GM06990 (cell line): ENCODE results near the gene KCNIP1.

ENCODE experiments used
- DNase-seq: peaks from one replicate; pipeline ENCODE4 v3.0.0-alpha.2; 2011; ENCODE audit not compliant: insufficient read length; ENCODE audit errors: extremely low read depth
- H3K27me3 ChIP-seq: replicated peaks from 2 replicates; pipeline ENCODE4 v1.6.0; 2011; ENCODE audit warnings: low read length; ENCODE audit not compliant: control insufficient read depth, insufficient read depth
- H3K36me3 ChIP-seq: 2 replicates; pipeline ENCODE4 v1.5.1; 2011; ENCODE audit warnings: low read length; ENCODE audit not compliant: control insufficient read depth, insufficient read depth
- H3K4me3 ChIP-seq: replicated peaks from 2 replicates; pipeline ENCODE4 v1.5.1; 2011; ENCODE audit warnings: low read depth, mild to moderate bottlenecking, control low read depth, low read length
- TF ChIP-seq, protein P1 (sequence below): IDR thresholded peaks from 2 replicates; pipeline ENCODE4 v1.5.1; 2011; ENCODE audit warnings: low read length, control low read depth, mild to moderate bottlenecking, inconsistent platforms; ENCODE audit not compliant: insufficient read depth, poor library complexity, severe bottlenecking

Gene KCNIP1

DNA sequence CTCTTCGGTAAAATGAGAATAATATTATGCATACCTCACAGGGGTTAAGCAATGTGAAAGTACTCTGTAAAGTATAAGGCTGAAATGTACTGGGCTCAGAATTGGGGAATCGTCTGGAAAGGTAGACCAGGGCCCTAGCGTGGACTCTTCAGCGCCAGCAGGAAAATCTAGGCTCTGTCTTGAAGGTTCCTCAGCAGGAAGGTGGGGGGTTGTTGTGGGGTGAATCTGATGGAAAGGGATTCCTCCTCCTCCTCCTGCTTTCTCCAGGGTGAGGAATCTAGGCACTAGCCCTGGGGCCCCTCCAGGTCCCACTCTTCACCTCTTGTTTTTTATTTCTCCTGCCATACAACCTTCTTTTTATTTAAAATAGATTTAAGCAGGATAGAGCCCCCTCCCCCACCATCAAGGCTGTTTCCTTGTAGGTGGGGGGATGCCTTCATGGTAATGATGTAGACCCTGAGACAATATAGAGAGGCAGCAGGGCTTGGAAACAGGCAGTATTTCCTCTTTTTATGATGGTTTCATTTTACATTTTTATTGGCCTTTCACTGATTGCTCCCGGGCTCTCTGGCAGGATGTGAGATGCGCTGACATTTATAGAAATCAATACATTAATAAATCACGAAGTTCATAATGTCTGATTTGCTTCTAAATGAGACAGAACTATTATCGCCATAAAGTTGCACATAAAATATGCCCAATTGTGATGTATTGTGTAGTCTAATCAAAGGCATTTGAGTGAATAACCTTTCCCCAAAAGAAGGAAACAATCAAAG, 200.8 kb downstream of the KCNIP1 start:
- no peaks in the 10 kb centered on the region for H3K36me3 ChIP-seq
- H3K27me3 ChIP-seq = peaks cover 1% of the 10 kb centered on the region; the same call in 1 of the 2 replicates
- TF ChIP-seq, protein P1, sequence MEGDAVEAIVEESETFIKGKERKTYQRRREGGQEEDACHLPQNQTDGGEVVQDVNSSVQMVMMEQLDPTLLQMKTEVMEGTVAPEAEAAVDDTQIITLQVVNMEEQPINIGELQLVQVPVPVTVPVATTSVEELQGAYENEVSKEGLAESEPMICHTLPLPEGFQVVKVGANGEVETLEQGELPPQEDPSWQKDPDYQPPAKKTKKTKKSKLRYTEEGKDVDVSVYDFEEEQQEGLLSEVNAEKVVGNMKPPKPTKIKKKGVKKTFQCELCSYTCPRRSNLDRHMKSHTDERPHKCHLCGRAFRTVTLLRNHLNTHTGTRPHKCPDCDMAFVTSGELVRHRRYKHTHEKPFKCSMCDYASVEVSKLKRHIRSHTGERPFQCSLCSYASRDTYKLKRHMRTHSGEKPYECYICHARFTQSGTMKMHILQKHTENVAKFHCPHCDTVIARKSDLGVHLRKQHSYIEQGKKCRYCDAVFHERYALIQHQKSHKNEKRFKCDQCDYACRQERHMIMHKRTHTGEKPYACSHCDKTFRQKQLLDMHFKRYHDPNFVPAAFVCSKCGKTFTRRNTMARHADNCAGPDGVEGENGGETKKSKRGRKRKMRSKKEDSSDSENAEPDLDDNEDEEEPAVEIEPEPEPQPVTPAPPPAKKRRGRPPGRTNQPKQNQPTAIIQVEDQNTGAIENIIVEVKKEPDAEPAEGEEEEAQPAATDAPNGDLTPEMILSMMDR = no peak
- DNase-seq = no peak
- no peak overlapping the region for H3K4me3 ChIP-seq

DNA sequence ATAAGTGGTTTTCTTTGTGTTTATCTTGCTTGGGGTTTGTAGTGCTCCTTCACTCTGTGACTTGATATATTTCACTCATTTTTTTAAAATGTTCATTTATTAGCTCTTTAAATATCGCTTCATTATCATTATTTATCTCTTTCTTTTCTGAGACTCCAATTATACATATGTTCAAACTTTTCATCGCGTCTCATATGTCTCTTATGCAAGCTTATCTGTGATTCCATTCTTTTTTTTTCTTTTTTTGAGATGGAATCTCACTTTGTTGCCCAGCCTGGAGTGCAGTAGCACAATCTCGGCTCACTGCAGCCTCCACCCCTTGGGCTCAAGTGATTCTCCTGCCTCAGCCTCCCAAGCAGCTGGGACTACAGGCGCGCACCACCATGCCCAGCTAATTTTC, 205.8 kb downstream of the KCNIP1 start:
- H3K27me3 ChIP-seq = peaks cover 1% of the 10 kb centered on the region
- TF ChIP-seq, protein P1 = no peak
- H3K4me3 ChIP-seq = no peak overlapping the region
- H3K36me3 ChIP-seq = no peaks in the 10 kb centered on the region
- DNase-seq = no peak

DNA sequence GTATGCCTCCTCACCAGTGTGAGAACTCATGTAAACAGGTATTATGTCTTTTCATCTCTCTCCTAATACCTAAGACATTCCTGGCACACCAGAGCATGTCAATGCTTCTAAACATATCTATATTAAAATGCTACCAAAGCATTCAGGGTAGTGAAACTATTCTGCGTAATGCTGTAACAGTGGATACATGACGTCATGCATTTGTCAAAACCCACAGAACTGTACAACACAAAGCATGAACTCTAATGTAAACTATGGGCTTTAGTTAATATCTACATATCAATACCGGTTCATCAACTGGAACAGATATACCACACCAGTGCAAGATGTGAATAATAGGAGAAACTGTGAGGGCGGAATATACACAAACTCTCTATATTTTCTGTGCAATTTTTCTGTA, 207.5 kb downstream of the KCNIP1 start:
- TF ChIP-seq, protein P1 = no peak
- no peak for DNase-seq
- no peak overlapping the region for H3K4me3 ChIP-seq
- H3K36me3 ChIP-seq = no peaks in the 10 kb centered on the region
- H3K27me3 ChIP-seq = no peaks in the 10 kb centered on the region; the same call in 1 of the 2 replicates

DNA sequence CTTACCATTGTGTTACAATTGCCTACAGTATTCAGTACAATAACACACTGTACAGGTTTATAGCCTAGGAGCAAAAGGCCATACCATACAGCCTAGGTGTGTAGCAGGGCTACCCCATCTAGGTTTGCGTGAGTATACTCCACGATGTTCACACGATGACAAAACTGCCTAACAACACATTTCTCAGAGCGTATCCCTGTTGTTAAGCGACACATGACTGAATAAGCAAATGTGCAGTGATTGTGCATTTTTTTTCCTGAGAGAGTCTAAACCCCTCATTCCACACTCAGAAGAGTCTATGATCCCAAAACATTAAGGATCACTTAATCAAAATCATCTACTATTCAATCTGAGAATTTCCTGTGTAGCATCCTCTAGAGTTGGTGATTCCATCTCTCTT, 211.3 kb downstream of the KCNIP1 start:
- Histone ChIP-seq H3K27me3 (no peaks in the 10 kb centered on the region; the same call in 1 of the 2 replicates), H3K36me3 (no peaks in the 10 kb centered on the region), H3K4me3 (no peak overlapping the region)
- TF ChIP-seq, protein P1 = no peak
- DNase-seq = no peak

DNA sequence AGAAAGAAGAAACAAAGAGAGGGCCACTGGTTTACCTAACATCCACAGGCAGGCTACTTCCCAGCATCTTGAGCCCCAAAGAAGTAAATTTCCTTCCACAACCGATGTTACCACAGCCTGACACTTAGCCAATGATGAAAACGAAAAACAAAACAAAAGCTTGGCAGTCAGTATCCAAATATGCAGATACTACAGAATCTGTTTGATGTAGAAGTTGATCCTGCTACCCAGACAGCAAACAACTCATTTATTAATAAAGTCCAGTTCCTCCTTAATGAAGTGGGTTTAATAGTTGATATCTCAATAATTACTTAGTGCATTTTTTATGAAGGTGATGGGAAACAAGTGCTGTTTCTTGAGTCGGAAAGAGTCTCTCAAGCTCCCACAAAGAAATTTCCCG, 212.6 kb downstream of the KCNIP1 start:
- DNase-seq = no peak
- TF ChIP-seq, protein P1 = no peak
- Histone ChIP-seq H3K4me3 (no peak overlapping the region), H3K36me3 (no peaks in the 10 kb centered on the region), H3K27me3 (no peaks in the 10 kb centered on the region; the same call in 1 of the 2 replicates)
